K562 treated with DMSO at 1 percent for 4 hours (cell line): Measurements from ENCODE around the gene KLRC3. TPM values are rescaled to one million over a fixed set of nuclear protein-coding genes. Genes with fewer than 3 reads are reported as not detected.

Experiments
- total RNA-seq: library from RNA; unstranded; fragments of 300-600 nt; gene quantifications from 2 replicates; pipeline ENCODE4 v1.2.3, GENCODE V29; 2022; ENCODE audit not compliant: insufficient read depth

The KLRC3 gene
- not detected in 2 replicates for total RNA-seq

DNA sequence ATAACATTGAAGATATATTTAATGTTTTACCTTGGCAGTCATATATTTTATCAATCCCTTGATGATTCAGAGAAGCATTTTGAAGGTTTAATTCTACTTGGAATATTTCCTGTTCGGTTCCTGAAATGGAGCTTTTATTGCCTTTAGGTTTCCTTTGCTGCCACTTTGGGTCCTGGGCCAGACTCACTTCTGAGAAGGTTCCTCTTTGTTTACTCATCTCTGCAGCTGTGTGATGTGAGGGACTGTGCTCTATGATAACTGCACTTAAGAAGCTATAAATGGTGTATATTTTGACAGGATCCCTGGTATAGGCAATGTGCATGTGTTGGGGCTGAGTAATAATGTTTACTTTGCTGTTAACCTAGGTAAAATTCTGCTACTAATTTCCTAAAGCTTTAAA is at the start of gene KLRC3:
Gene KLRC3 (minus strand): TSS at position 262 of the 400 bp plus-strand sequence. CDS start 45 bp downstream, at position 217.

DNA sequence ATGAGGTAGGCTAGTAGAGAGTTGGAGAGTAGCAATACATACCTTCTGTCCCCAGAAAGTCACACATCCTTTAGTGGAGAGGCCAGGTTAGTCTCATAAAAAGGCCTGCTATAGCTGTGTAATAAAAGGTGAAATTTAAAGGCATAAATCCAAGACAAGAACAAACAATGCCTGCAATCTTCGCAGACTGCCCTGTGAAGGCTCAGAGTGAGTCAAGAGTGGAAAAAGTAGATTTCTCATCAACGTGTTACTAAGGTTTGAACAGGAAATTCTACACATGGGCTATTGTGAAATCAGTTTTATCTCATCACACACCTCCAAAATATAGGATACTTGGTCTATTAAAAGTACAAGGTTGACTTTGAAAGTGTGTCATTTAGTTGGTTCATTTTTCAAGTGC is 32.8 kb upstream of the KLRC3 start, which contains the start of gene KLRC1:
Gene KLRC1 (minus strand): TSS at position 222 of the 400 bp plus-strand sequence. CDS start 2,221 bp downstream, outside the sequence.

DNA sequence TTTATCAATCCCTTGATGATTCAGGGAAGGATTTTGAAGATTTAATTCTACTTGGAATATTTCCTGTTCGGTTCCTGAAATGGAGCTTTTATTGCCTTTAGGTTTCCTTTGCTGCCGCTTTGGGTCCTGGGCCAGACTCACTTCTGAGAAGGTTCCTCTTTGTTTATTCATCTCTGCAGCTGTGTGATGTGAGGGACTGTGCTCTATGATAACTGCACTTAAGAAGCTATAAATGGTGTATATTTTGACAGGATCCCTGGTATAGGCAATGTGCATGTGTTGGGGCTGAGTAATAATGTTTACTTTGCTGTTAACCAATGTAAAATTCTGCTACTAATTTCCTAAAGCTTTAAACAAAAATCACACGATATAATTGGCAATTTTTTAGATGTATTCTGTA is 15.4 kb upstream of the KLRC3 start, which contains the start of gene KLRC2:
Gene KLRC2 (minus strand): TSS at position 195 of the 400 bp plus-strand sequence. CDS start 24 bp downstream, at position 171.

DNA sequence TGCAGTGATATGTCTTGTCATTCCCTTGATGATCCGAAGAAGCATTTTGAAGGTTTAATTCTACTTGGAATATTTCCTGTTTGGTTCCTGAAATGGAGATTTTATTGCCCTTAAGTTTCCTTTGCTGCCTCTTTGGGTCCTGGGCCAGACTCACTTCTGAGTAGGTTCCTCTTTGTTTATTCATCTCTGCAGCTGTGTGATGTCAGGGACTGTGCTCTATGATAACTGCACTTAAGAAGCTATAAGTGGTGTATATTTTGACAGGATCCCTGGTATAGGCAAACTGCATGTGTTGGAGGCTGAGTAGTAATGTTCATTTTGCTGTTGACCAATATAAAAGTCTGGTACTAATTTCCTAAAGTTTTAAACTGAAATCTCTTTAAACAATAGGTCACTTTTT is 11.0 kb downstream of the KLRC3 start, which contains the start of gene KLRC4:
Gene KLRC4 (minus strand): TSS at position 366 of the 400 bp plus-strand sequence. CDS start 182 bp downstream, at position 184.

DNA sequence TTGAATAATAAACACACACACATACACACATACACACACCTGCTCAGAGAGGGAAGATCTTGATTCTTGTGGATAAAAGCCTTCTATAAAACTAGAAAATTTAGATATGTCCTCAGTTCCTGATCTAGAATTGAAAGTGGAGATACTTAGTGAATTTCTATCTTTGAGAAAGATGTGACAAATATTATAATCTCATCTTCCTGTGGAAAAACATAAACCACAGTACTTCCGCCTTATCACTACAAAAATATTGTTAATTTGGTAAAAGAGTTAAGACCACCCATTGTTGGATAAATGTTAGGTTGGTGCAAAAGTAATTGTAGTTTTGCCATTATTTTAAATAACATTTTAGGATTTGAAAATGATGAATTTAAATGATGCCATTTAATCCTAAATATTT is 30.5 kb downstream of the KLRC3 start, which contains the start of gene KLRK1:
Gene KLRK1 (minus strand): TSS at position 138 of the 400 bp plus-strand sequence. CDS start 1,231 bp downstream, outside the sequence.

Other genes starting within 250 kb of the KLRC3 start
- not detected in 2 replicates for gene OLR1, start 248.5 kb downstream of the KLRC3 start, total RNA-seq
- gene TMEM52B, start 241.6 kb downstream of the KLRC3 start, total RNA-seq = not detected in 2 replicates
- 15.1 and 20.4 TPM in 2 replicates for gene GABARAPL1, start 207.7 kb downstream of the KLRC3 start, total RNA-seq
- not detected in 2 replicates for gene KLRD1, start 112.7 kb downstream of the KLRC3 start, total RNA-seq
- not detected in 2 replicates for gene KLRK1, start 30.6 kb downstream of the KLRC3 start, total RNA-seq
- not detected in 2 replicates for gene KLRC4, start 10.8 kb downstream of the KLRC3 start, total RNA-seq
- gene KLRC2, start 15.4 kb upstream of the KLRC3 start, total RNA-seq = not detected in 2 replicates
- not detected in 2 replicates for gene KLRC1, start 32.8 kb upstream of the KLRC3 start, total RNA-seq
- 0.97 TPM in 1 of 2 replicates, not detected in the other for gene EIF2S3B, start 85.3 kb upstream of the KLRC3 start, total RNA-seq
- 6.8 and 8.7 TPM in 2 replicates for gene MAGOHB, start 193.0 kb upstream of the KLRC3 start, total RNA-seq